Neural cell (in vitro differentiated cells): ENCODE measurements around the gene LRRC9.

Experiments used
- EP300 ChIP-seq: fragments of 450-650 bp; conservative IDR thresholded peaks from 2 replicates; pipeline ENCODE4 v1.6.1; 2014; ENCODE audit warnings: antibody characterized with exemption, mild to moderate bottlenecking, moderate library complexity; ENCODE audit not compliant: poor library complexity, severe bottlenecking
- EZH2 ChIP-seq: fragments of 200-600, 300-800 bp; shearing (Covaris generic), sonication (generic); IDR thresholded peaks from 2 replicates; pipeline ENCODE4 v1.6.1; 2014; ENCODE audit warnings: antibody characterized with exemption, low read length, borderline replicate concordance, mild to moderate bottlenecking; ENCODE audit not compliant: insufficient read depth, poor library complexity, severe bottlenecking
- MXI1 ChIP-seq: fragments of 450-650 bp; conservative IDR thresholded peaks from 2 replicates; pipeline ENCODE4 v1.6.1; 2014; ENCODE audit warnings: antibody characterized with exemption, mild to moderate bottlenecking; ENCODE audit not compliant: poor library complexity, severe bottlenecking
- POLR2AphosphoS5 ChIP-seq: IDR thresholded peaks from 2 replicates; pipeline ENCODE4 v1.6.1; 2012
- RAD21 ChIP-seq: fragments of 450-650 bp; conservative IDR thresholded peaks from 2 replicates; pipeline ENCODE4 v1.6.1; 2014; ENCODE audit warnings: antibody characterized with exemption, mild to moderate bottlenecking, moderate library complexity
- TAF1 ChIP-seq: IDR thresholded peaks from 2 replicates; pipeline ENCODE4 v1.6.1; 2012; ENCODE audit warnings: low read depth
- TF ChIP-seq, protein P1 (sequence below): fragments of 450-650 bp; IDR thresholded peaks from 2 replicates; pipeline ENCODE4 v1.5.1; 2014; ENCODE audit warnings: antibody characterized with exemption, mild to moderate bottlenecking, moderate library complexity; ENCODE audit not compliant: poor library complexity, severe bottlenecking
- TF ChIP-seq, protein P2 (sequence below): IDR thresholded peaks from 2 replicates; pipeline ENCODE4 v1.6.1; 2012; ENCODE audit warnings: borderline replicate concordance

DNA sequence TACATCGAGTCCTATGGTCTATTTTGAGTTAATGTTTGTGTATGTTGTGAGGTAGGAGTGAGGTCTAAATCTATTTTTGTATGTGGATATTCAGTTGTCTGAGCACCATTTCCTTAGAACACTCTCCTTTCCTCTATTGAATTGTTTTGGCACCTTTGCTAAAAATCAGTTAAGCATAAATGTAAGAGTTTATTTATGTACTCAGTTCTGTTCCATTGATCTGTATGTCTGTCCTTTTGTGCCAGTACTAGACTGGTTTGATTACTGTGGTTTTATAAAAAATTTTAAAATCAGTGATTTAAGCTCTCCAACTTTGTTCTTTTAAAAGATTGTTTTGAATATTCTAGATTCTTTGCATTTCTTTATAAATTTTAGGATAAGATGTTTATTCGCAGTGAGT, 101.7 kb downstream of the LRRC9 start:
- TF ChIP-seq, protein P1, sequence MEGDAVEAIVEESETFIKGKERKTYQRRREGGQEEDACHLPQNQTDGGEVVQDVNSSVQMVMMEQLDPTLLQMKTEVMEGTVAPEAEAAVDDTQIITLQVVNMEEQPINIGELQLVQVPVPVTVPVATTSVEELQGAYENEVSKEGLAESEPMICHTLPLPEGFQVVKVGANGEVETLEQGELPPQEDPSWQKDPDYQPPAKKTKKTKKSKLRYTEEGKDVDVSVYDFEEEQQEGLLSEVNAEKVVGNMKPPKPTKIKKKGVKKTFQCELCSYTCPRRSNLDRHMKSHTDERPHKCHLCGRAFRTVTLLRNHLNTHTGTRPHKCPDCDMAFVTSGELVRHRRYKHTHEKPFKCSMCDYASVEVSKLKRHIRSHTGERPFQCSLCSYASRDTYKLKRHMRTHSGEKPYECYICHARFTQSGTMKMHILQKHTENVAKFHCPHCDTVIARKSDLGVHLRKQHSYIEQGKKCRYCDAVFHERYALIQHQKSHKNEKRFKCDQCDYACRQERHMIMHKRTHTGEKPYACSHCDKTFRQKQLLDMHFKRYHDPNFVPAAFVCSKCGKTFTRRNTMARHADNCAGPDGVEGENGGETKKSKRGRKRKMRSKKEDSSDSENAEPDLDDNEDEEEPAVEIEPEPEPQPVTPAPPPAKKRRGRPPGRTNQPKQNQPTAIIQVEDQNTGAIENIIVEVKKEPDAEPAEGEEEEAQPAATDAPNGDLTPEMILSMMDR, result no peak
- TF ChIP-seq EP300, result no peak
- TF ChIP-seq EZH2, result no peak
- TF ChIP-seq, protein P2, sequence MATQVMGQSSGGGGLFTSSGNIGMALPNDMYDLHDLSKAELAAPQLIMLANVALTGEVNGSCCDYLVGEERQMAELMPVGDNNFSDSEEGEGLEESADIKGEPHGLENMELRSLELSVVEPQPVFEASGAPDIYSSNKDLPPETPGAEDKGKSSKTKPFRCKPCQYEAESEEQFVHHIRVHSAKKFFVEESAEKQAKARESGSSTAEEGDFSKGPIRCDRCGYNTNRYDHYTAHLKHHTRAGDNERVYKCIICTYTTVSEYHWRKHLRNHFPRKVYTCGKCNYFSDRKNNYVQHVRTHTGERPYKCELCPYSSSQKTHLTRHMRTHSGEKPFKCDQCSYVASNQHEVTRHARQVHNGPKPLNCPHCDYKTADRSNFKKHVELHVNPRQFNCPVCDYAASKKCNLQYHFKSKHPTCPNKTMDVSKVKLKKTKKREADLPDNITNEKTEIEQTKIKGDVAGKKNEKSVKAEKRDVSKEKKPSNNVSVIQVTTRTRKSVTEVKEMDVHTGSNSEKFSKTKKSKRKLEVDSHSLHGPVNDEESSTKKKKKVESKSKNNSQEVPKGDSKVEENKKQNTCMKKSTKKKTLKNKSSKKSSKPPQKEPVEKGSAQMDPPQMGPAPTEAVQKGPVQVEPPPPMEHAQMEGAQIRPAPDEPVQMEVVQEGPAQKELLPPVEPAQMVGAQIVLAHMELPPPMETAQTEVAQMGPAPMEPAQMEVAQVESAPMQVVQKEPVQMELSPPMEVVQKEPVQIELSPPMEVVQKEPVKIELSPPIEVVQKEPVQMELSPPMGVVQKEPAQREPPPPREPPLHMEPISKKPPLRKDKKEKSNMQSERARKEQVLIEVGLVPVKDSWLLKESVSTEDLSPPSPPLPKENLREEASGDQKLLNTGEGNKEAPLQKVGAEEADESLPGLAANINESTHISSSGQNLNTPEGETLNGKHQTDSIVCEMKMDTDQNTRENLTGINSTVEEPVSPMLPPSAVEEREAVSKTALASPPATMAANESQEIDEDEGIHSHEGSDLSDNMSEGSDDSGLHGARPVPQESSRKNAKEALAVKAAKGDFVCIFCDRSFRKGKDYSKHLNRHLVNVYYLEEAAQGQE, result no peak
- TF ChIP-seq RAD21, result no peak
- no peak for TF ChIP-seq TAF1
- TF ChIP-seq MXI1, result no peak
- TF ChIP-seq POLR2AphosphoS5, result no peak
